ENCODE data around the gene RNF121. TPM values are rescaled to one million over a fixed set of nuclear protein-coding genes. Genes with fewer than 3 reads are reported as not detected.

Gene RNF121
- total and polyA plus RNA-seq, 2 of the 8 experiments (the other 6 are each of a cell fraction or from before 2014, with no cell fraction given) = 39.7 to 51.6 TPM

GRCh38 chr11:71933141-71933933 lies 4.5 kb downstream of the RNF121 start:
- H3K4me3 ChIP-seq (ENCODE audit: extremely low read depth in 1 of 4, insufficient read depth in 2 of 4, low read depth in 3 of 4, low read length in 4 of 4) = no peak overlapping the region
- H3K23me2 ChIP-seq (ENCODE audit: low read depth, low read length) = peaks cover 9% of the 10 kb centered on the region
- FAIRE-seq (no peak), DNase-seq (ENCODE audit: low read depth in 1 of 2, low spot score in 2 of 2) (no peak)
- H3K36me3 ChIP-seq (ENCODE audit: control insufficient read depth in 2 of 4, insufficient read depth in 4 of 4, low read length in 3 of 4) = no peaks in the 10 kb centered on the region; a peak in 1 of 8 replicates
- no peak overlapping the region for H3K23ac ChIP-seq (ENCODE audit: insufficient read length)
- H4K8ac ChIP-seq (ENCODE audit: extremely low read depth, insufficient read depth, low read length) = no peak overlapping the region
- no peak overlapping the region for H3K27ac ChIP-seq (ENCODE audit: low read depth, low read length)
- no peak overlapping the region for H2BK120ac ChIP-seq (replicated peaks; ENCODE audit: low read depth, low read length)
- H2AK5ac ChIP-seq (ENCODE audit: low read depth, low read length) = no peak overlapping the region
- H2AFZ ChIP-seq (ENCODE audit: low read length) = no peak overlapping the region
- H4K20me1 ChIP-seq (replicated peaks in 1 of 2; ENCODE audit: control insufficient read depth in 1 of 2, insufficient read depth in 2 of 2, low read length in 2 of 2) = peaks cover 10 to 13% of the 10 kb centered on the region in 2 experiments
- no peak overlapping the region for H2BK5ac ChIP-seq (ENCODE audit: low read depth, low read length)
- no peak overlapping the region for H4K91ac ChIP-seq (replicated peaks; ENCODE audit: insufficient read length, low read length)
- no peaks in the 10 kb centered on the region for H3K9me3 ChIP-seq (ENCODE audit: insufficient read depth in 2 of 2, low read depth in 1 of 2, low read length in 1 of 2)
- no peak overlapping the region for H2BK20ac ChIP-seq (ENCODE audit: low read length)
- no peak overlapping the region for H3K4me2 ChIP-seq (ENCODE audit: insufficient read depth in 1 of 2, low read depth in 2 of 2, low read length in 2 of 2)
- H3K9ac ChIP-seq (replicated peaks in 1 of 4; ENCODE audit: extremely low read depth in 1 of 4, low read depth in 3 of 4, low read length in 3 of 4) = no peak overlapping the region
- no peak overlapping the region for H3K4ac ChIP-seq (replicated peaks; ENCODE audit: insufficient read length, low read depth, low read length)
- ChIA-PET CTCF (ENCODE audit: partially characterized antibody) (interaction anchor here (0.9 kb wide), 1 partner anchor 44 kb away, joined by 3 read pairs; no protein-coding TSS in a partner anchor), POLR2A (ENCODE audit: partially characterized antibody) (interaction anchor here (0.9 to 1.4 kb wide), 3 partner anchors 10 to 24 kb away, joined by 3 to 4 read pairs (median 4); no protein-coding TSS in a partner anchor)
- no peak overlapping the region for H3K18ac ChIP-seq (ENCODE audit: extremely low read depth, low read length)
- H3K79me2 ChIP-seq (ENCODE audit: control insufficient read depth in 1 of 2, insufficient read depth in 2 of 2, low read length in 2 of 2) = peaks cover 23 to 87% of the 10 kb centered on the region in 2 experiments
- 88% methylated on average over 4 of the region's 4 CpGs; no CpG with 5 or more reads in 1 of the 2 experiments for WGBS, 2 experiments (ENCODE audit: extremely low coverage in 1 of 2, insufficient coverage in 1 of 2, insufficient read length in 1 of 2, insufficient replicate concordance in 2 of 2, low coverage in 1 of 2, low lambda C conversion rate in 2 of 2, missing lambda C conversion rate in 1 of 2)
- H3K27me3 ChIP-seq (replicated peaks in 1 of 4; ENCODE audit: control insufficient read depth in 3 of 4, extremely low read depth in 1 of 4, insufficient read depth in 3 of 4, low read length in 3 of 4) = no peaks in the 10 kb centered on the region
- peaks cover 10% of the 10 kb centered on the region for H3K79me1 ChIP-seq (ENCODE audit: low read depth, low read length)
- H3K14ac ChIP-seq (ENCODE audit: insufficient read length) = no peak overlapping the region
- no peak overlapping the region for H4K5ac ChIP-seq (ENCODE audit: insufficient read length, low read depth, low read length)
- peaks cover 0 to 4% (median 0%) of the 10 kb centered on the region in 4 experiments; a peak in 2 of 7 replicates for H3K4me1 ChIP-seq (replicated peaks in 1 of 4; ENCODE audit: control insufficient read depth in 3 of 4, insufficient read depth in 4 of 4, low read length in 3 of 4)
- no peak overlapping the region for H3K56ac ChIP-seq (replicated peaks; ENCODE audit: insufficient read length, low read depth, low read length)
- H2BK12ac ChIP-seq (ENCODE audit: low read depth, low read length) = no peak overlapping the region
- H2BK15ac ChIP-seq (ENCODE audit: low read length) = no peak overlapping the region
- TF ChIP-seq BRCA1 (IDR thresholded peaks at IDR 0.05; ENCODE audit: low read depth, low read length) (no peak), RFX5 (IDR thresholded peaks at IDR 0.05; ENCODE audit: borderline replicate concordance, low read depth, low read length) (no peak), GABPA (IDR thresholded peaks at IDR 0.05; ENCODE audit: borderline replicate concordance, insufficient read depth, low read length) (no peak), BACH1 (IDR thresholded peaks at IDR 0.05; ENCODE audit: low read length) (no peak), KDM4A (IDR thresholded peaks at IDR 0.05; ENCODE audit: low read depth, low read length, severe bottlenecking) (no peak), RXRA (IDR thresholded peaks at IDR 0.05; ENCODE audit: insufficient read depth, low read depth, low read length) (no peak), ZNF274 (IDR thresholded peaks at IDR 0.05; ENCODE audit: borderline replicate concordance, extremely low read depth, low read length) (no peak), KDM1A (IDR thresholded peaks at IDR 0.05; ENCODE audit: borderline replicate concordance, low read length) (no peak), TEAD4 (IDR thresholded peaks at IDR 0.05; ENCODE audit: low read depth, low read length) (no peak), CTBP2 (IDR thresholded peaks at IDR 0.05; ENCODE audit: borderline replicate concordance, insufficient read depth, insufficient read length, low read length) (no peak), SUZ12 (IDR thresholded peaks at IDR 0.05; ENCODE audit: low read length) (no peak), MAFK (IDR thresholded peaks at IDR 0.05; ENCODE audit: low read depth, low read length) (no peak), SP2 (IDR thresholded peaks at IDR 0.05; ENCODE audit: low read length) (no peak)

All from H1 (cell line).